OCI-LY7 (cell line): ENCODE measurements around the gene TPR. TPM values are rescaled to one million over a fixed set of nuclear protein-coding genes. Genes with fewer than 3 reads are reported as not detected.

Experiments used
- BruUV-seq: library from RNA; stranded (reverse); fragments of 400-500 nt; replicated peaks from 2 replicates; lab custom pipeline; 2021; lab: Mats Ljungman, UMichigan
- CTCF ChIA-PET: fragments of 300-600 bp; sonication (Branson Sonifier 250); formaldehyde crosslinking; loops from one replicate; lab custom pipeline; 2022; ENCODE audit warnings: antibody characterized with exemption; ENCODE audit not compliant: unreplicated experiment; lab: Charles Lee
- POLR2A ChIA-PET: fragments of 300-600 bp; sonication (Branson Sonifier 250); formaldehyde crosslinking; loops from one replicate; lab custom pipeline; 2022; ENCODE audit warnings: antibody characterized with exemption; lab: Charles Lee
- DNase-seq: peaks from one replicate; pipeline ENCODE4 v3.0.0-alpha.2; 2015; ENCODE audit warnings: low spot score
- H2AFZ ChIP-seq: fragments of 200-600 bp; sonication (generic), shearing (Covaris generic); 2 replicates; pipeline ENCODE4 v1.6.1; 2014; ENCODE audit warnings: mild to moderate bottlenecking, antibody characterized with exemption, low read length, moderate library complexity
- H3K27ac ChIP-seq: fragments of 200-600 bp; sonication (generic); 2 replicates; pipeline ENCODE4 v1.5.1; 2014; ENCODE audit warnings: mixed run types, low read depth, mild to moderate bottlenecking, moderate library complexity, low read length, inconsistent platforms; ENCODE audit not compliant: poor library complexity, severe bottlenecking
- H3K36me3 ChIP-seq: fragments of 200-600 bp; sonication (generic); 2 replicates; pipeline ENCODE4 v1.6.1; 2014; ENCODE audit warnings: mild to moderate bottlenecking, antibody characterized with exemption, low read length, moderate library complexity, mixed read lengths; ENCODE audit not compliant: insufficient read depth
- H3K4me1 ChIP-seq: fragments of 200-600 bp; sonication (generic); 2 replicates; pipeline ENCODE4 v1.5.1; 2014; ENCODE audit warnings: mild to moderate bottlenecking, low read length; ENCODE audit not compliant: insufficient read depth, poor library complexity, severe bottlenecking
- H3K4me2 ChIP-seq: fragments of 200-600 bp; sonication (generic); 2 replicates; pipeline ENCODE4 v1.6.1; 2014; ENCODE audit warnings: mild to moderate bottlenecking, low read length
- H3K4me3 ChIP-seq: fragments of 200-600 bp; sonication (generic); 2 replicates; pipeline ENCODE4 v1.5.1; 2014; ENCODE audit warnings: mild to moderate bottlenecking, low read depth, low read length; ENCODE audit not compliant: poor library complexity, severe bottlenecking
- H3K79me2 ChIP-seq: fragments of 200-600 bp; sonication (generic); 2 replicates; pipeline ENCODE4 v1.6.1; 2016; ENCODE audit warnings: low read depth, mild to moderate bottlenecking, low read length, moderate library complexity, mixed read lengths; ENCODE audit not compliant: insufficient read depth
- H3K9me2 ChIP-seq: fragments of 200-600 bp; sonication (generic); 2 replicates; pipeline ENCODE4 v1.6.1; 2016; ENCODE audit warnings: mild to moderate bottlenecking, low read length, mixed read lengths; ENCODE audit not compliant: insufficient read depth
- H3K9me3 ChIP-seq: fragments of 200-600 bp; sonication (generic); 2 replicates; pipeline ENCODE4 v1.6.1; 2014; ENCODE audit warnings: mild to moderate bottlenecking, mixed run types, low read length, mixed read lengths
- H4K20me1 ChIP-seq: fragments of 200-600 bp; sonication (generic); 2 replicates; pipeline ENCODE4 v1.6.1; 2014; ENCODE audit warnings: mild to moderate bottlenecking, antibody characterized with exemption, low read length, moderate library complexity, mixed read lengths; ENCODE audit not compliant: insufficient read depth
- EZH2phosphoT487 ChIP-seq: fragments of 200-600 bp; sonication (generic); IDR thresholded peaks from 2 replicates; pipeline ENCODE4 v1.6.1; 2018; ENCODE audit warnings: low read depth, borderline replicate concordance, mild to moderate bottlenecking, mixed run types, antibody characterized with exemption, low read length, moderate library complexity, mixed read lengths
- intact Hi-C: fragments of 100-400 bp; cut with micrococcal nuclease; formaldehyde crosslinking; loops from one replicate; pipeline ENCODE4 v1.10.0; 2022; ENCODE audit not compliant: unreplicated experiment
- total RNA-seq, 2 experiments: library from RNA; depleted of rRNA in 1 of 2; stranded (reverse); fragments of >200 nt in 1 of 2; shearing (Covaris generic) in 1 of 2; gene quantifications; 2 replicates each; pipeline ENCODE4 v1.2.3, GENCODE V29; 2014 to 2022
- TF ChIP-seq, protein P1 (sequence below): fragments of 200-600 bp; sonication (generic); conservative IDR thresholded peaks from 2 replicates; pipeline ENCODE4 v1.5.1; 2014; ENCODE audit warnings: mild to moderate bottlenecking, antibody characterized with exemption, low read length, moderate library complexity, mixed read lengths

TPR gene
- total RNA-seq, 2 experiments from 2014 or later = 92.1 to 136 TPM

DNA sequence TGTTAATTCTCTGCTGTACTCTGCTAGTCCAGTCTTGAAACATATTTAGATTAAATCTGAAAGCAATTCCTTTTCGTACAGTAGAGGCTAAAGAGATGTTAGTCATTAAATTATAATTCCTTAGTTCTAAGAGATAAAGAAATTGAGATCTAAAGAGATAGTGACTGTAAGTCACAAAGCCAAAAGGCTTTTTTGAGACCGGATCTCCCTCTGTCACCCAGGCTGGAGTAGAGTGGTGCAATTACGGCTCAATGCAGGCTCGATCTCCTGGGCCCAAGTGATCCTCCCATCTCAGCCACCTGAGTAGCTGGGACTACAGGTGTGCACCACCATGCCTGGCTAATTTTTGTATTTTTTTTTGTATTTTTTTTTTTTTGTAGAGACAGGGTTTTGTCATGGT lies 64.7 kb downstream of the TPR start:
- Histone ChIP-seq H3K4me1 (no peaks in the 10 kb centered on the region), H3K9me2 (0 out of 2 replicates have a peak, but pooled peaks cover 3% of the 10 kb centered on the region), H3K27ac (no peak overlapping the region), H2AFZ (no peak overlapping the region), H3K4me2 (no peak overlapping the region), H3K36me3 (peaks cover 51% of the 10 kb centered on the region), H3K79me2 (no peaks in the 10 kb centered on the region), H4K20me1 (no peaks in the 10 kb centered on the region), H3K9me3 (no peaks in the 10 kb centered on the region), H3K4me3 (no peak overlapping the region)
- no peak for DNase-seq
- no peak for TF ChIP-seq EZH2phosphoT487
- TF ChIP-seq, protein P1, sequence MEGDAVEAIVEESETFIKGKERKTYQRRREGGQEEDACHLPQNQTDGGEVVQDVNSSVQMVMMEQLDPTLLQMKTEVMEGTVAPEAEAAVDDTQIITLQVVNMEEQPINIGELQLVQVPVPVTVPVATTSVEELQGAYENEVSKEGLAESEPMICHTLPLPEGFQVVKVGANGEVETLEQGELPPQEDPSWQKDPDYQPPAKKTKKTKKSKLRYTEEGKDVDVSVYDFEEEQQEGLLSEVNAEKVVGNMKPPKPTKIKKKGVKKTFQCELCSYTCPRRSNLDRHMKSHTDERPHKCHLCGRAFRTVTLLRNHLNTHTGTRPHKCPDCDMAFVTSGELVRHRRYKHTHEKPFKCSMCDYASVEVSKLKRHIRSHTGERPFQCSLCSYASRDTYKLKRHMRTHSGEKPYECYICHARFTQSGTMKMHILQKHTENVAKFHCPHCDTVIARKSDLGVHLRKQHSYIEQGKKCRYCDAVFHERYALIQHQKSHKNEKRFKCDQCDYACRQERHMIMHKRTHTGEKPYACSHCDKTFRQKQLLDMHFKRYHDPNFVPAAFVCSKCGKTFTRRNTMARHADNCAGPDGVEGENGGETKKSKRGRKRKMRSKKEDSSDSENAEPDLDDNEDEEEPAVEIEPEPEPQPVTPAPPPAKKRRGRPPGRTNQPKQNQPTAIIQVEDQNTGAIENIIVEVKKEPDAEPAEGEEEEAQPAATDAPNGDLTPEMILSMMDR = no peak
- POLR2A ChIA-PET = interaction anchor here (1.0 to 1.1 kb wide), 2 partner anchors 11 to 75 kb away, joined by 3 to 4 read pairs; no protein-coding TSS in a partner anchor
- intact Hi-C loops = no loop called here
- BruUV-seq = TSS peak; percentile 10
- CTCF ChIA-PET = no interaction called here

DNA sequence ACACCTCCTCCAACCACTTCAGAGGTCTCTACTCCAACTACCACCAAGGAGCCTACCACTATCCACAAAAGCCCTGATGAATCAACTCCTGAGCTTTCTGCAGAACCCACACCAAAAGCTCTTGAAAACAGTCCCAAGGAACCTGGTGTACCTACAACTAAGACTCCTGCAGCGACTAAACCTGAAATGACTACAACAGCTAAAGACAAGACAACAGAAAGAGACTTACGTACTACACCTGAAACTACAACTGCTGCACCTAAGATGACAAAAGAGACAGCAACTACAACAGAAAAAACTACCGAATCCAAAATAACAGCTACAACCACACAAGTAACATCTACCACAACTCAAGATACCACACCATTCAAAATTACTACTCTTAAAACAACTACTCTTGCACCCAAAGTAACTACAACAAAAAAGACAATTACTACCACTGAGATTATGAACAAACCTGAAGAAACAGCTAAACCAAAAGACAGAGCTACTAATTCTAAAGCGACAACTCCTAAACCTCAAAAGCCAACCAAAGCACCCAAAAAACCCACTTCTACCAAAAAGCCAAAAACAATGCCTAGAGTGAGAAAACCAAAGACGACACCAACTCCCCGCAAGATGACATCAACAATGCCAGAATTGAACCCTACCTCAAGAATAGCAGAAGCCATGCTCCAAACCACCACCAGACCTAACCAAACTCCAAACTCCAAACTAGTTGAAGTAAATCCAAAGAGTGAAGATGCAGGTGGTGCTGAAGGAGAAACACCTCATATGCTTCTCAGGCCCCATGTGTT lies 66.6 kb downstream of the TPR start:
- Histone ChIP-seq H3K4me2 (no peak overlapping the region), H4K20me1 (no peaks in the 10 kb centered on the region), H3K9me3 (no peaks in the 10 kb centered on the region), H3K4me1 (no peaks in the 10 kb centered on the region), H3K9me2 (0 out of 2 replicates have a peak, but pooled peaks cover 3% of the 10 kb centered on the region), H3K27ac (no peak overlapping the region), H3K79me2 (no peaks in the 10 kb centered on the region), H3K36me3 (peaks cover 33% of the 10 kb centered on the region), H2AFZ (no peak overlapping the region), H3K4me3 (no peak overlapping the region)
- ChIA-PET POLR2A (interaction anchor here (1.6 kb wide), 1 partner anchor 9 kb away, joined by 8 read pairs; no protein-coding TSS in a partner anchor), CTCF (no interaction called here)
- TF ChIP-seq, protein P1 = no peak
- TF ChIP-seq EZH2phosphoT487 = no peak
- BruUV-seq = no TSS peak
- intact Hi-C loops = no loop called here
- no peak for DNase-seq

DNA sequence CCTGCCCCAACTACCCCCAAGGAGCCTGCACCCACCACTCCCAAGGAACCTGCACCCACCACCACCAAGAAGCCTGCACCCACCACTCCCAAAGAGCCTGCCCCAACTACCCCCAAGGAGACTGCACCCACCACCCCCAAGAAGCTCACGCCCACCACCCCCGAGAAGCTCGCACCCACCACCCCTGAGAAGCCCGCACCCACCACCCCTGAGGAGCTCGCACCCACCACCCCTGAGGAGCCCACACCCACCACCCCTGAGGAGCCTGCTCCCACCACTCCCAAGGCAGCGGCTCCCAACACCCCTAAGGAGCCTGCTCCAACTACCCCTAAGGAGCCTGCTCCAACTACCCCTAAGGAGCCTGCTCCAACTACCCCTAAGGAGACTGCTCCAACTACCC lies 67.6 kb downstream of the TPR start:
- H3K27ac ChIP-seq = no peak overlapping the region
- POLR2A ChIA-PET = no interaction called here
- no peaks in the 10 kb centered on the region for H3K9me3 ChIP-seq
- 0 out of 2 replicates have a peak, but pooled peaks cover 3% of the 10 kb centered on the region for H3K9me2 ChIP-seq
- H4K20me1 ChIP-seq = no peaks in the 10 kb centered on the region
- H3K4me3 ChIP-seq = no peak overlapping the region
- H3K4me1 ChIP-seq = no peaks in the 10 kb centered on the region
- H3K4me2 ChIP-seq = no peak overlapping the region
- CTCF ChIA-PET = no interaction called here
- TF ChIP-seq, protein P1 = no peak
- TF ChIP-seq EZH2phosphoT487 = no peak
- H2AFZ ChIP-seq = no peak overlapping the region
- H3K79me2 ChIP-seq = no peaks in the 10 kb centered on the region
- peaks cover 23% of the 10 kb centered on the region for H3K36me3 ChIP-seq
- DNase-seq = no peak
- no TSS peak for BruUV-seq
- intact Hi-C loops = no loop called here
